OCI-LY3 (cell line): ENCODE measurements around the gene IFFO2.

Source experiments
- CTCF ChIP-seq: fragments of 200-600, 300-600 bp; sonication (generic); IDR thresholded peaks from 2 replicates; pipeline ENCODE4 v1.5.1; 2014; ENCODE audit warnings: antibody characterized with exemption, low read length, low read depth
- EZH2phosphoT487 ChIP-seq: fragments of 200-600 bp; shearing (Covaris generic); IDR thresholded peaks from 2 replicates; pipeline ENCODE4 v1.6.1; 2018; ENCODE audit warnings: antibody characterized with exemption, mixed run types, low read depth

GRCh38 chr1:18884419-18884717 lies 72.1 kb downstream of the IFFO2 start:
- no peak for TF ChIP-seq CTCF
- TF ChIP-seq EZH2phosphoT487, result no peak
